ENCODE results near the gene TMEM115.
A peak's percentile ranks its signal among the peaks of the same experiment; 100 is the strongest.

- TF ChIP-seq CTCF (IDR thresholded peaks at IDR 0.05) (peak; percentile 84), ZFX (IDR thresholded peaks at IDR 0.05; ENCODE audit: borderline replicate concordance) (no peak)
Observed at GRCh38 chr3:50347187-50347813, 12.0 kb downstream of the TMEM115 start.

Measured in 22Rv1 (cell line).